OCI-LY3 (cell line): ENCODE measurements around the gene EDNRA.

Experiments
- H2AFZ ChIP-seq: fragments of 200-600, 300-600 bp; shearing (Covaris generic); 2 replicates; pipeline ENCODE4 v1.6.0; 2014; ENCODE audit warnings: antibody characterized with exemption, low read depth, low read length
- H3K27ac ChIP-seq: fragments of 200-600, 300-600 bp; sonication (generic); 2 replicates; pipeline ENCODE4 v1.5.1; 2014; ENCODE audit warnings: mild to moderate bottlenecking, low read length, moderate library complexity, mixed read lengths
- H3K27me3 ChIP-seq: fragments of 200-600, 300-600 bp; sonication (generic); 2 replicates; pipeline ENCODE4 v1.6.1; 2014; ENCODE audit warnings: low read depth, low read length, mixed read lengths
- H3K36me3 ChIP-seq: fragments of 200-600, 300-600 bp; sonication (generic); replicated peaks from 2 replicates; pipeline ENCODE3; 2014; ENCODE audit warnings: low read depth, low read length, mixed read lengths
- H3K4me1 ChIP-seq: fragments of 300-600, 200-600 bp; sonication (generic); 2 replicates; pipeline ENCODE4 v1.6.1; 2014; ENCODE audit warnings: low read length, mixed read lengths
- H3K4me2 ChIP-seq: fragments of 200-600, 300-600 bp; sonication (generic); 2 replicates; pipeline ENCODE4 v1.6.1; 2014; ENCODE audit warnings: low read length, mixed read lengths
- H3K4me3 ChIP-seq: fragments of 300-600, 200-600 bp; sonication (generic); 2 replicates; pipeline ENCODE4 v1.5.1; 2014; ENCODE audit warnings: antibody characterized with exemption, mild to moderate bottlenecking, low read length, moderate library complexity
- H3K79me2 ChIP-seq: fragments of 300-600, 200-600 bp; shearing (Covaris generic); 2 replicates; pipeline ENCODE4 v1.6.1; 2014; ENCODE audit warnings: mild to moderate bottlenecking, low read length, mixed read lengths
- H3K9ac ChIP-seq: fragments of 300-600, 200-600 bp; shearing (Covaris generic); 2 replicates; pipeline ENCODE4 v1.6.0; 2014; ENCODE audit warnings: mild to moderate bottlenecking, low read length, moderate library complexity
- H3K9me3 ChIP-seq: fragments of 200-600, 300-600 bp; shearing (Covaris generic); 2 replicates; pipeline ENCODE4 v1.6.1; 2014; ENCODE audit warnings: low read length, mixed read lengths; ENCODE audit not compliant: insufficient read depth
- H4K20me1 ChIP-seq: fragments of 200-600, 300-600 bp; sonication (generic); 2 replicates; pipeline ENCODE4 v1.6.1; 2016; ENCODE audit warnings: low read length, mixed read lengths; ENCODE audit not compliant: insufficient read depth
- CTCF ChIP-seq: fragments of 200-600, 300-600 bp; sonication (generic); IDR thresholded peaks from 2 replicates; pipeline ENCODE4 v1.5.1; 2014; ENCODE audit warnings: antibody characterized with exemption, low read length, low read depth
- EZH2phosphoT487 ChIP-seq: fragments of 200-600 bp; shearing (Covaris generic); IDR thresholded peaks from 2 replicates; pipeline ENCODE4 v1.6.1; 2018; ENCODE audit warnings: antibody characterized with exemption, mixed run types, low read depth

EDNRA gene

GRCh38 chr4:147566762-147567161, 85.9 kb downstream of the EDNRA start:
- no peak overlapping the region for H3K9ac ChIP-seq
- no peaks in the 10 kb centered on the region for H3K79me2 ChIP-seq
- no peak overlapping the region for H3K27ac ChIP-seq
- H3K4me2 ChIP-seq = no peak overlapping the region
- no peaks in the 10 kb centered on the region for H3K9me3 ChIP-seq
- TF ChIP-seq EZH2phosphoT487 (no peak), CTCF (no peak)
- no peaks in the 10 kb centered on the region for H3K4me1 ChIP-seq
- no peaks in the 10 kb centered on the region for H4K20me1 ChIP-seq
- no peak overlapping the region for H3K4me3 ChIP-seq
- no peaks in the 10 kb centered on the region for H3K36me3 ChIP-seq
- no peak overlapping the region for H2AFZ ChIP-seq
- H3K27me3 ChIP-seq = no peaks in the 10 kb centered on the region

GRCh38 chr4:147567276-147567675, 86.4 kb downstream of the EDNRA start:
- Histone ChIP-seq H3K4me2 (no peak overlapping the region), H3K9me3 (no peaks in the 10 kb centered on the region), H2AFZ (no peak overlapping the region), H3K27me3 (no peaks in the 10 kb centered on the region), H3K79me2 (no peaks in the 10 kb centered on the region), H3K9ac (no peak overlapping the region), H3K27ac (no peak overlapping the region), H3K4me3 (no peak overlapping the region), H3K36me3 (no peaks in the 10 kb centered on the region), H4K20me1 (no peaks in the 10 kb centered on the region), H3K4me1 (no peaks in the 10 kb centered on the region)
- no peak for TF ChIP-seq EZH2phosphoT487
- no peak for TF ChIP-seq CTCF

GRCh38 chr4:147570616-147571015, 89.7 kb downstream of the EDNRA start:
- H3K27ac ChIP-seq = no peak overlapping the region
- H3K9ac ChIP-seq = no peak overlapping the region
- H2AFZ ChIP-seq = no peak overlapping the region
- H3K4me2 ChIP-seq = no peak overlapping the region
- no peaks in the 10 kb centered on the region for H3K4me1 ChIP-seq
- H4K20me1 ChIP-seq = no peaks in the 10 kb centered on the region
- H3K27me3 ChIP-seq = no peaks in the 10 kb centered on the region
- no peaks in the 10 kb centered on the region for H3K79me2 ChIP-seq
- no peaks in the 10 kb centered on the region for H3K9me3 ChIP-seq
- no peaks in the 10 kb centered on the region for H3K36me3 ChIP-seq
- no peak for TF ChIP-seq CTCF
- TF ChIP-seq EZH2phosphoT487 = no peak
- no peak overlapping the region for H3K4me3 ChIP-seq

- Histone ChIP-seq H4K20me1 (no peaks in the 10 kb centered on the region), H3K4me3 (no peak overlapping the region), H3K27me3 (no peaks in the 10 kb centered on the region), H3K4me1 (no peaks in the 10 kb centered on the region), H3K9ac (no peak overlapping the region), H3K79me2 (no peaks in the 10 kb centered on the region), H3K36me3 (no peaks in the 10 kb centered on the region), H3K4me2 (no peak overlapping the region), H3K9me3 (no peaks in the 10 kb centered on the region), H2AFZ (no peak overlapping the region), H3K27ac (no peak overlapping the region)
- TF ChIP-seq CTCF = no peak
- no peak for TF ChIP-seq EZH2phosphoT487
Observed at GRCh38 chr4:147571036-147571770, 90.3 kb downstream of the EDNRA start.
